Mucosa of stomach (tissue), 1 donor: ENCODE data around the gene HBG2.
"Not testable (repeated sequence)": the region's sequence is repeated elsewhere in the genome, so short reads cannot be mapped to it uniquely, and the experiment has no call there.

Experiments used
- H3K27me3 ChIP-seq: one replicate; pipeline ENCODE4 v1.7.0; 2013; ENCODE audit warnings: mild to moderate bottlenecking, low read length; ENCODE audit not compliant: control insufficient read depth, insufficient read depth
- H3K36me3 ChIP-seq: one replicate; pipeline ENCODE4 v1.7.0; 2013; ENCODE audit warnings: low read length; ENCODE audit not compliant: control insufficient read depth, insufficient read depth
- H3K4me1 ChIP-seq: one replicate; pipeline ENCODE4 v1.7.0; 2013; ENCODE audit warnings: mild to moderate bottlenecking, low read length; ENCODE audit not compliant: control insufficient read depth, insufficient read depth
- H3K4me3 ChIP-seq: one replicate; pipeline ENCODE4 v1.7.0; 2013; ENCODE audit warnings: low read length
- H3K9ac ChIP-seq: one replicate; pipeline ENCODE4 v1.7.0; 2013; ENCODE audit warnings: mild to moderate bottlenecking, low read length, moderate library complexity
- H3K9me3 ChIP-seq: one replicate; pipeline ENCODE4 v1.7.0; 2013; ENCODE audit warnings: mild to moderate bottlenecking, low read length, moderate library complexity; ENCODE audit not compliant: control insufficient read depth
- donor health status: Pancreatic carcinoma.

The HBG2 gene

DNA sequence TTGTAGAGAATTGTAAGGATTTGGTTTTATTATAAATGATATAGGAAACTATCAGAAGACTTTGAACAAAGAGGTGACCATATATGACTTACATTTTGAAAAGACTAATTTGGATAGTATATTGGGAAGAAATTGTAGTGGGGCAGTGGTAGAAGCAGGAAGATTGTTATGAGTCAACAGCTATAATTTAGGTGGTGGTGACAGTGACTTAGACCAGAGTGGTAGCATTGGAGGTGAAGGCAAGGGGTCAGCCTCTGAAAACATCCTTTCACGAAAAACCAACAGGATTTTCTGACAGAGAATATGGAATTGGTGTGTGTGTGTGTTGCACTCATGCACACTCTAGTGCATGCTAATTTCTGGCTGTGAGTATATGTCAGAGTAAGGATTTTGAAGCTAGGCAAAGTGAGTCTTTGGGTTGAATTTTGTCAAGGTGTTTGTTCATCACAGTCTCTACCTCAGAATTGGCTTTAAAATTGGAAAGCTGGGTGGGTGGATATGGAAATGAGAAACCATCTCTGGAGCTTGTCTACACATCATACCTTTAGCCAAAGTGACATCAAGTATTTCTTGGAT, 23.3 kb upstream of the HBG2 start:
- Histone ChIP-seq H3K9ac (no peak overlapping the region), H3K27me3 (no peaks in the 10 kb centered on the region)

DNA sequence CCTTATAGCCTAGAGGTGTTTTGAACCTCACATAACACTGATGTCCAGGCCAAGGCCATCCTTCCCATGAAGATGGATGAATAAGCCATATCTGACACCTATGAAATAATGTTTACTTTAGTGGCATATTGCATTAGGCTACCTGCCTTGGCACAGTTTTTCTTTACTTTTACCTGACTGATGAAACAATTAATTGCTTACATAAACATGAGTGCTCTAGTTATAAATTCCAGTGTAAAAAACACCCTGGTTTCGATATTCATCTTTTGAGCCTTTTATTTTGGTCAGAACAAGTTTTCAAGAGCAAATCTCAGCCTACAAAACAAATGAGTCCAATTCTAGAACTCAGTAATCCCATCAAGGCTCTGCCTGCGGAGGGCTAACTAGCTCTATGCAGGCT, 22.1 kb upstream of the HBG2 start:
- H3K9ac ChIP-seq: no peak overlapping the region

More for the DNA sequence above, 23.3 kb upstream of the HBG2 start:
- H3K36me3 ChIP-seq: no peaks in the 10 kb centered on the region
- no peaks in the 10 kb centered on the region for H3K9me3 ChIP-seq
- no peak overlapping the region for H3K4me3 ChIP-seq
- no peaks in the 10 kb centered on the region for H3K4me1 ChIP-seq

DNA sequence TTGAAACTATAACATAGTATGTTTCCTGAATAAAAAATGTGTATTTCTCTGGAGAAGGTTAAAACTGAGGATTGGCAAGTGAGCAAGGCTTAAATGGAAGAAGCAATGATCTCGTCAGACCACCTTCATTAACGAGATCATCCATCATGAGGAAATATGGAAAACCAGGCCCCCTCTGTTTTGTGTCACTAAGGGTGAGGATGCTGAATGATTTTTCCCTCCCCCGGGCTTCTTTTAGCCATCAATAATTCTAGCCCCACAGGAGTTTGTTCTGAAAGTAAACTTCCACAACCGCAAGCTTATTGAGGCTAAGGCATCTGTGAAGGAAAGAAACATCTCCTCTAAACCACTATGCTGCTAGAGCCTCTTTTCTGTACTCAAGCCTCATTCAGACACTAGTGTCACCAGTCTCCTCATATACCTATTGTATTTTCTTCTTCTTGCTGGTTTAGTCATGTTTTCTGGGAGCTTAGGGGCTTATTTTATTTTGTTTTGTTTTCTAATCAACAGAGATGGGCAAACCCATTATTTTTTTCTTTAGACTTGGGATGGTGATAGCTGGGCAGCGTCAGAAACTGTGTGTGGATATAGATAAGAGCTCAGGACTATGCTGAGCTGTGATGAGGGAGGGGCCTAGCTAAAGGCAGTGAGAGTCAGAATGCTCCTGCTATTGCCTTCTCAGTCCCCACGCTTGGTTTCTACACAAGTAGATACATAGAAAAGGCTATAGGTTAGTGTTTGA, 21.0 kb upstream of the HBG2 start:
- no peaks in the 10 kb centered on the region for H3K36me3 ChIP-seq
- no peak overlapping the region for H3K4me3 ChIP-seq
- H3K4me1 ChIP-seq: no peaks in the 10 kb centered on the region
- H3K9me3 ChIP-seq: no peaks in the 10 kb centered on the region
- H3K9ac ChIP-seq: no peak overlapping the region
- H3K27me3 ChIP-seq: no peaks in the 10 kb centered on the region

More for the DNA sequence above, 22.1 kb upstream of the HBG2 start:
- no peak overlapping the region for H3K4me3 ChIP-seq
- no peaks in the 10 kb centered on the region for H3K36me3 ChIP-seq
- H3K27me3 ChIP-seq: no peaks in the 10 kb centered on the region
- no peaks in the 10 kb centered on the region for H3K4me1 ChIP-seq
- H3K9me3 ChIP-seq: no peaks in the 10 kb centered on the region

DNA sequence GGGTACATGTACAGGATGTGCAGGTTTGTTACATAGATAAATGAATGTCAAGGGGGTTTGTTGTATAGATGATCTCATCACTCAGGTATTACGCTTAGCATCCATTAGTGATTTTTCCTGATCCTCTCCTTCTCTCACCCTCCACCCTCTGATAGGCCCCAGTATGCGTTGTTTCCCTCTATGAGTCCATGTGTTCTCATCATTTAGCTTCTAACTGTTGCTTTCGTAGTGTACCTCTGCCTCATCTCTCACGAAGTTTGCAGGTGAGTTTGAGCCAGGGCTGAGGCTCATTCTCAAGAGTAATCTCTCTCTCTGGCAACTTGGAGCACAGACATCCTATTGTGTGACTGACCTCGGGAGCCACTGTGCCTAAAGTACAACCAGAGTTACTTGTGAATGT, 19.8 kb upstream of the HBG2 start:
- H3K4me1 ChIP-seq: no peaks in the 10 kb centered on the region
- H3K9me3 ChIP-seq: no peaks in the 10 kb centered on the region
- H3K9ac ChIP-seq: no peak overlapping the region
- H3K4me3 ChIP-seq: no peak overlapping the region
- H3K36me3 ChIP-seq: no peaks in the 10 kb centered on the region
- no peaks in the 10 kb centered on the region for H3K27me3 ChIP-seq

DNA sequence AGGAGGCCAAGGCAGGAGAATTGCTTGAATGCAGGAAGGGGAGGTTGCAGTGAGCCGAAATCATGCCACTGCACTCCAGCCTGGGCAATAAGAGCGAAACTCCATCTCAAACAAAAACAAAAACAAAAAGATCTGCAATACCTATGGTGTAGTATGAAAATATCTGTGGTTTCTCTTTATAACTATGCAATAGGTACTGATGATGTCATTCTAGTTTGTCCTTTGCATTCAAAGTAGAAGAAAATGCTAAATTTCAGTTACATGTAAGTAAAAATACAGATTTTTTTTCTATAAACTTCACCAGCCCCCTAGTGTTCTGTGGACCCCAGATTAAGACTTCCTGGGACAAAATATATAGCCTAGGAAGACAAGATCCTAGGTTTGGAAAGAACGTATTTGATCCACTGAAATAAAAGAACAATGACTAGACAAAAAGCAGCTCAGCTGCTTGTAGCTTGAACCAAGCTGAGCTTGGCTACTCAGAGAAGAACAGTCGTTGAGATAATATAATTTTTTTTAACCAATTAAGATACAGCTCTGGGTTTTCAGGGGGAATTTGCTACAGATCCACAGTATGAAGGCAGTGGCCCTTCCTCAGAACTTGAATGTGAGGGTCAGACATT, 17.9 kb upstream of the HBG2 start:
- no peaks in the 10 kb centered on the region for H3K27me3 ChIP-seq
- no peak overlapping the region for H3K9ac ChIP-seq
- no peaks in the 10 kb centered on the region for H3K9me3 ChIP-seq
- no peaks in the 10 kb centered on the region for H3K36me3 ChIP-seq
- no peak overlapping the region for H3K4me3 ChIP-seq
- no peaks in the 10 kb centered on the region for H3K4me1 ChIP-seq

DNA sequence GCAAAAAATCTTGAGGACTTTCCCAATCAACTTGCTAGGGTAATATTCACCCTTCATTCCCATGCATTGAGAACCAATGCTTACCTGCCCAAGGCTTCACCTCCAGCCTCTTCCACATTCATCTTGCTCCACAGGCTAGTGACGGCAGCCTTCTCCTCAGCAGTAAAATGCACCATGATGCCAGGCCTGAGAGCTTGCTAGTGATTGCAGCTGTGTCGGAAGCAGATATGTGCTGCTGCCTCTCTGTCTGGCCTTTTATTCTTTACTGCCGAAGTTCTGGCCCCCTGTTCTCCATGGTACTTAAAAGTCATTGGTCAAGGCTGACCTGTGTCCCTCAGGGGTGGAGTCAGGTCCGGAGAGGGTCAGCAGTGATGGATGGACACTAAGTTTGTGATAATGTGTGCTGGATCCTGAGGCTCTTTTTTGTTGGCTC, 15.2 kb upstream of the HBG2 start, which contains the start of gene HBE1:
Gene HBE1 (minus strand): TSS at position 231 of the 433 bp plus-strand sequence. CDS start 55 bp downstream, at position 176.
- Histone ChIP-seq H3K9ac (no peak within 1 kb of the TSS), H3K4me1 (no peaks in the 10 kb centered on the region), H3K9me3 (no peaks in the 10 kb centered on the region), H3K36me3 (no peaks in the 10 kb centered on the region), H3K27me3 (no peaks in the 10 kb centered on the region), H3K4me3 (no peak within 1 kb of the TSS)

DNA sequence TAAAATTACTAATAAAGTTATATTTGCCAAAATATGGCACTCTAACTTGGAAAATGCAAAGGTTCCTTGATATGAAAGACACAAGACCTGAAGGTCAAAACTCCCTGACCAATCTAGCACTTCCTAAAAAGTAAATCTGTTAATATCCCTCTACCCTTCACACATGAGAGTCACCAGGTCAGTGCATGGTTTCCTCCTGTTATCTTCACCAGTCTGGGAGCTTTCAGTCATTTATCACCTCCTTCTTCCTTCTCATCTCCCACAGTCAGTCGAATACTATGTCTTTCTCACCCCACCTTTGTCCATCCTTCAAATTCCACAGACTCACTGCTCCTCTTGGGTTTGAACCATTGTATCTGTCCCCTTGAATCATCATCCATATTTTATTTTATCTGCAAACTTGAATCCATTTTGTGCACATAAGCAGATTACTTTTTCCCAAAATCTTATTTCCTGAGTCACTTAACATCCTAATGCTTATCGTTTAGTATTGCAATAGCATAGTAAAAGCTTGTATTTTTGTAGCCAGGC, 12.5 kb upstream of the HBG2 start:
- Histone ChIP-seq H3K4me3 (no peak overlapping the region), H3K4me1 (no peaks in the 10 kb centered on the region), H3K9ac (no peak overlapping the region), H3K36me3 (no peaks in the 10 kb centered on the region), H3K9me3 (no peaks in the 10 kb centered on the region), H3K27me3 (no peaks in the 10 kb centered on the region)

DNA sequence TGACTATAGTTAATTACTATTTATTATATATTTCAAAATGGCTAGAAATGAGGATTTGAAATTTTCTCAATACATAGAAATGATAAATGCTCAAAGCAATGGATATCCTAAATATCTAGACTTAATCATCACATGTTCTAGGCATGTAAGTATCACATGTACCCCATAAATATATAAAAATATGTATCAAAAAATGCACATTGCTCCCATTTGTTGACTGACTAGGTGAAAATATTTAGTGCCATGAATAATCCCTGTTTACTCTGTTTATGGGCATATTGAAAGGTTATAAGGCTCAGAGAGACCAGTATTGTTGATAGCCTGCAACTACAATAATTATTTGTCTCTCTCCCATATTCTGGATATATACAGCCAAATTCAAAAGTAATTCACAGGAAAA, 12.0 kb upstream of the HBG2 start:
- Histone ChIP-seq H3K36me3 (no peaks in the 10 kb centered on the region), H3K27me3 (no peaks in the 10 kb centered on the region), H3K9me3 (no peaks in the 10 kb centered on the region), H3K9ac (no peak overlapping the region), H3K4me3 (no peak overlapping the region), H3K4me1 (no peaks in the 10 kb centered on the region)

DNA sequence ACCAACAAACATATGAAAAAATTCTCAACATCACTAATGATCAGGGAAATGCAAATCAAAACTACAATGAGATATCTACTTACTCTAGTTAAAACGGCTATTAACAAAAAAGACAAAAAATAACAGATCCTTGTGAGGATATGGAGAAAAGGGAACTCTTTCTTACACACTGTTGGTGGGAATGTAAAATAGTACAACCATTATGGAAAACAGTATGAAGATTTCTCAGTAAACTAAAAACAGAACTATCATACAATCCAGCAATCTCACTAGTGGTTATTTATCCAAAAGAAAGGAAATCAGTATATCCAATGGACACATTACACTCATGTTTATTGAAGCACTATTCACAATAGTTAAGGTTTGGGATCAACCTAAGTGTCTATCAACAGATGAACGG, 11.3 kb upstream of the HBG2 start:
- H3K27me3 ChIP-seq: no peaks in the 10 kb centered on the region
- H3K36me3 ChIP-seq: no peaks in the 10 kb centered on the region
- H3K4me3 ChIP-seq: no peak overlapping the region
- H3K9ac ChIP-seq: no peak overlapping the region
- no peaks in the 10 kb centered on the region for H3K9me3 ChIP-seq
- no peaks in the 10 kb centered on the region for H3K4me1 ChIP-seq

DNA sequence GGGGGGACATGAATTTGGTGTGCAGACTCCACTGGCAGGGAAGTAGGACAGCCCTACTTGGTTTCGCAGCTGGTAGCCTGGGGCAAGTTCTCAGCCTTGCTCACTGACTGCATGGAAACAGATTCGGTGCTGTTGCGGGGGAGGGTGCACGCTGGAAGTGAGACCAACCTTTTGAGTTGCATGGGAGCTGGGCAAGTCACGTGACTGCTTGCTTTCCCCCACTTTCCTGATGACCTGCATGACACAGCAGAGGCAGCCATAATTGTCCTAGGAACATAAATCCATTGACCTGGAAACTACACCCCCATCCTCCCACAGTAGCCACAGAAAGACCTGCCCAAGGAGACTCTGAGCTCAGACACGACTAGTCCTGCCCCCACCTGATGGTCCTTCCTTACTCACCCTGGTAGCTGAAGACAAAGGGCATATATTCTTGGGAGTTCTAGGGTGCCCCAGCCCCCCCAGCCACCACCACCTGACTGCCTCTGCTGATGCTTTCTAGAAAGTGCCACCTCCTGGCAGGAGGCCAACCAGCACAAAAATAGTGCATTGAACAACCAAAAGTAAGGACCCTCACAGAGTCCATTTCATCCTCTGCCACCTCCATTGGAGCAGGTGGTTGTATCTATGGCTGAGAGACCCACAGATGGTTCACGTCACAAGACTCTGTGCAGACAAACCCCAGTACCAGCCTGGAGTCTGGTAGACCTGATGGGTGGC, 4.1 kb upstream of the HBG2 start:
- no peaks in the 10 kb centered on the region for H3K9me3 ChIP-seq
- no peaks in the 10 kb centered on the region for H3K4me1 ChIP-seq
- H3K36me3 ChIP-seq: no peaks in the 10 kb centered on the region
- H3K27me3 ChIP-seq: no peaks in the 10 kb centered on the region
- no peak overlapping the region for H3K4me3 ChIP-seq
- no peak overlapping the region for H3K9ac ChIP-seq

DNA sequence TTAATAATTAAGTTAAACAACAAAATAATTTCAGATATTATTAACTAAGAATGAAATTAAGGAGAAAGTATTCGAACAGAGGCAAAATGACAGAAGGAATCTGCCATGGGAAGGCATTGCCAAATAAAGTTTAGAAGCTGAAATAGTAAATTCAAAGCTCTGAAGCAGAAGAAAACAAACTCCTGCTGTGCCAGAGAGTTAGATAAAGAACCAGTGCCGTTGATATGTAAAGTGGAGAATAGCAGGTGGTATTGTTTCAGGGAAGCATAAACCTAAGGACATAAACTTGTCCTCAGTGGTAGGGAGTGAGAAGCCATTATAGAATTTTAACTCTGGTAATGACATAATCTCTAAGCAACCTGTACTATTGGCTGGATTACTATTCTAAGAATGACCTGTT, 2.7 kb upstream of the HBG2 start:
- H3K27me3 ChIP-seq: no peaks in the 10 kb centered on the region
- no peaks in the 10 kb centered on the region for H3K4me1 ChIP-seq
- H3K36me3 ChIP-seq: no peaks in the 10 kb centered on the region
- no peak overlapping the region for H3K9ac ChIP-seq
- no peaks in the 10 kb centered on the region for H3K9me3 ChIP-seq
- H3K4me3 ChIP-seq: no peak overlapping the region

DNA sequence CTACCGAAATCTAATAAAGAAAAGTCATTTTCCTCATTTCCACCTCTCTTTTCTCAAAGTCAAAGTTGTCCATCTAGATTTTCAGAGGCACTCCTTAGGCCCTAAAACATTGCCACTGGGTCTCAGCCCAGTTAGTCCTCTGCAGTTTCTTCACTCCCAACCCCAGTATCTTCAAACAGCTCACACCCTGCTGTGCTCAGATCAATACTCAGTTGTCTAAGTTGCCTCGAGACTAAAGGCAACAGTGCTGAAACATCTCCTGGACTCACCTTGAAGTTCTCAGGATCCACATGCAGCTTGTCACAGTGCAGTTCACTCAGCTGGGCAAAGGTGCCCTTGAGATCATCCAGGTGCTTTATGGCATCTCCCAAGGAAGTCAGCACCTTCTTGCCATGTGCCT, 558 bp downstream of the HBG2 start:
- not testable (repeated sequence) for H3K9me3 ChIP-seq, H3K4me1 ChIP-seq, H3K9ac ChIP-seq, H3K27me3 ChIP-seq, H3K4me3 ChIP-seq, H3K36me3 ChIP-seq
